Neural progenitor cell (in vitro differentiated cells): ENCODE results near the gene ERBB4. TPM values are rescaled to one million over a fixed set of nuclear protein-coding genes. Genes with fewer than 3 reads are reported as not detected.

Experiments
- DNase-seq: peaks from one replicate; pipeline ENCODE4 v3.0.0-alpha.2; 2016; ENCODE audit warnings: low spot score
- H2AFZ ChIP-seq: fragments of 200-600 bp; sonication (generic); replicated peaks from 2 replicates; pipeline ENCODE4 v1.6.1; 2016; ENCODE audit warnings: antibody characterized with exemption
- H3F3A ChIP-seq: fragments of 200-600 bp; sonication (generic); 2 replicates; pipeline ENCODE4 v1.6.1; 2016; ENCODE audit warnings: antibody characterized with exemption, low read depth
- H3K27ac ChIP-seq: fragments of 200-600 bp; sonication (generic); 2 replicates; pipeline ENCODE4 v1.5.1; 2016; ENCODE audit warnings: mild to moderate bottlenecking
- H3K27me3 ChIP-seq: fragments of 200-600 bp; sonication (generic); 2 replicates; pipeline ENCODE4 v1.6.1; 2016; ENCODE audit warnings: mild to moderate bottlenecking, moderate library complexity
- H3K36me3 ChIP-seq: fragments of 200-600 bp; sonication (generic); 2 replicates; pipeline ENCODE4 v1.5.1; 2016
- H3K4me1 ChIP-seq: fragments of 200-600 bp; sonication (generic); 2 replicates; pipeline ENCODE4 v1.6.1; 2016; ENCODE audit warnings: mixed run types
- H3K4me2 ChIP-seq: fragments of 200-600 bp; sonication (generic); 2 replicates; pipeline ENCODE4 v1.6.1; 2016
- H3K4me3 ChIP-seq: fragments of 200-600 bp; sonication (generic); 2 replicates; pipeline ENCODE4 v1.5.1; 2016
- H3K79me2 ChIP-seq: fragments of 200-600 bp; sonication (generic); 2 replicates; pipeline ENCODE4 v1.6.1; 2016; ENCODE audit warnings: low read depth
- H3K9ac ChIP-seq: fragments of 200-600 bp; sonication (generic); 2 replicates; pipeline ENCODE4 v1.6.1; 2016
- H3K9me3 ChIP-seq: fragments of 200-600 bp; sonication (generic); 2 replicates; pipeline ENCODE4 v1.5.1; 2016; ENCODE audit warnings: low read depth
- H4K20me1 ChIP-seq: fragments of 200-600 bp; sonication (generic); 2 replicates; pipeline ENCODE4 v1.6.1; 2016; ENCODE audit warnings: low read depth
- H3K27ac Mint-ChIP-seq: 3 replicates; pipeline ENCODE4 v1.8.0; 2021; ENCODE audit warnings: mixed read lengths
- H3K27me3 Mint-ChIP-seq: 2 replicates; pipeline ENCODE4 v1.8.0; 2022; ENCODE audit warnings: low read depth, mild to moderate bottlenecking, inconsistent platforms, moderate library complexity, mixed read lengths; ENCODE audit not compliant: insufficient read depth
- H3K36me3 Mint-ChIP-seq: 3 replicates; pipeline ENCODE4 v1.8.0; 2021; ENCODE audit warnings: mixed read lengths
- H3K4me1 Mint-ChIP-seq: 3 replicates; pipeline ENCODE4 v1.8.0; 2021; ENCODE audit warnings: mixed read lengths
- H3K4me3 Mint-ChIP-seq: 3 replicates; pipeline ENCODE4 v1.8.0; 2021; ENCODE audit warnings: mild to moderate bottlenecking, moderate library complexity, mixed read lengths
- H3K9me3 Mint-ChIP-seq: 3 replicates; pipeline ENCODE4 v1.8.0; 2020; ENCODE audit warnings: mixed read lengths
- CTCF ChIP-seq: fragments of 200-600 bp; sonication (generic); IDR thresholded peaks from 2 replicates; pipeline ENCODE4 v1.5.1; 2017; ENCODE audit warnings: antibody characterized with exemption, mild to moderate bottlenecking
- EZH2 ChIP-seq: fragments of 200-600 bp; sonication (generic); IDR thresholded peaks from 2 replicates; pipeline ENCODE4 v1.6.1; 2017; ENCODE audit warnings: antibody characterized with exemption, mild to moderate bottlenecking, moderate library complexity
- EZH2phosphoT487 ChIP-seq: fragments of 200-600 bp; sonication (generic); IDR thresholded peaks from 2 replicates; pipeline ENCODE4 v1.6.1; 2017; ENCODE audit warnings: antibody characterized with exemption
- total RNA-seq: library from RNA; depleted of rRNA; stranded (reverse); fragments of >200 nt; gene quantifications from 2 replicates; pipeline ENCODE4 v1.2.3, GENCODE V29; 2015; ENCODE audit warnings: low replicate concordance

Gene ERBB4
- total RNA-seq, 1 donor from 2014 or later, result 1.5 TPM

GRCh38 chr2:212147921-212148513, 390.6 kb downstream of the ERBB4 start:
- no peak for TF ChIP-seq EZH2
- TF ChIP-seq CTCF, result peak; percentile 65
- Histone ChIP-seq H3K9me3 (no peaks in the 10 kb centered on the region), H2AFZ (no peak overlapping the region), H3F3A (no peaks in the 10 kb centered on the region), H3K4me2 (no peak overlapping the region), H3K36me3 (no peaks in the 10 kb centered on the region), H3K4me3 (no peak overlapping the region), H3K9ac (no peak overlapping the region), H3K27me3 (no peaks in the 10 kb centered on the region), H3K79me2 (no peaks in the 10 kb centered on the region), H3K4me1 (no peaks in the 10 kb centered on the region), H4K20me1 (no peaks in the 10 kb centered on the region), H3K27ac (no peak overlapping the region)
- Mint-ChIP-seq H3K4me1 (peaks cover 9% of the 10 kb centered on the region), H3K27me3 (no peaks in the 10 kb centered on the region), H3K9me3 (peaks cover 2% of the 10 kb centered on the region), H3K27ac (no peak overlapping the region), H3K4me3 (no peak overlapping the region), H3K36me3 (peaks cover 9% of the 10 kb centered on the region)
- DNase-seq, result peak; percentile 29

- H3F3A ChIP-seq, result no peaks in the 10 kb centered on the region
- peaks cover 9% of the 10 kb centered on the region for H3K36me3 Mint-ChIP-seq
- H3K9ac ChIP-seq, result no peak overlapping the region
- no peak overlapping the region for H3K4me3 ChIP-seq
- TF ChIP-seq EZH2 (no peak), CTCF (no peak), EZH2phosphoT487 (no peak)
- H3K4me1 Mint-ChIP-seq, result peaks cover 9% of the 10 kb centered on the region
- no peaks in the 10 kb centered on the region for H4K20me1 ChIP-seq
- no peak overlapping the region for H3K27ac ChIP-seq
- no peak overlapping the region for H3K4me3 Mint-ChIP-seq
- no peak overlapping the region for H3K27ac Mint-ChIP-seq
- H3K36me3 ChIP-seq, result no peaks in the 10 kb centered on the region
- H3K4me2 ChIP-seq, result no peak overlapping the region
- no peaks in the 10 kb centered on the region for H3K9me3 ChIP-seq
- no peaks in the 10 kb centered on the region for H3K27me3 ChIP-seq
- DNase-seq, result no peak
- H3K4me1 ChIP-seq, result no peaks in the 10 kb centered on the region
- peaks cover 2% of the 10 kb centered on the region for H3K9me3 Mint-ChIP-seq
- H3K79me2 ChIP-seq, result no peaks in the 10 kb centered on the region
- H2AFZ ChIP-seq, result no peak overlapping the region
- H3K27me3 Mint-ChIP-seq, result no peaks in the 10 kb centered on the region
Observed at GRCh38 chr2:212146416-212146815, 392.2 kb downstream of the ERBB4 start.

GRCh38 chr2:212145121-212145520, 393.5 kb downstream of the ERBB4 start:
- H3K36me3 ChIP-seq, result no peaks in the 10 kb centered on the region
- no peak overlapping the region for H3K27ac Mint-ChIP-seq
- no peaks in the 10 kb centered on the region for H3K27me3 Mint-ChIP-seq
- no peak overlapping the region for H3K27ac ChIP-seq
- no peaks in the 10 kb centered on the region for H3K79me2 ChIP-seq
- H3K9me3 ChIP-seq, result no peaks in the 10 kb centered on the region
- no peak overlapping the region for H2AFZ ChIP-seq
- peaks cover 9% of the 10 kb centered on the region for H3K4me1 Mint-ChIP-seq
- DNase-seq, result no peak
- H3K4me3 Mint-ChIP-seq, result no peak overlapping the region
- no peak overlapping the region for H3K9ac ChIP-seq
- TF ChIP-seq EZH2phosphoT487 (no peak), EZH2 (no peak), CTCF (no peak)
- no peaks in the 10 kb centered on the region for H3F3A ChIP-seq
- H3K4me3 ChIP-seq, result no peak overlapping the region
- H3K4me1 ChIP-seq, result no peaks in the 10 kb centered on the region
- H3K9me3 Mint-ChIP-seq, result peaks cover 2% of the 10 kb centered on the region
- H3K36me3 Mint-ChIP-seq, result peaks cover 4% of the 10 kb centered on the region
- no peaks in the 10 kb centered on the region for H3K27me3 ChIP-seq
- no peaks in the 10 kb centered on the region for H4K20me1 ChIP-seq
- H3K4me2 ChIP-seq, result no peak overlapping the region
